ENCODE data around the gene MTHFR.

- TF ChIP-seq CTCF (IDR thresholded peaks at IDR 0.05; ENCODE audit: low read length) = no peak
- no peak for TF ChIP-seq EZH2 (IDR thresholded peaks at IDR 0.05; ENCODE audit: borderline replicate concordance, low read length)
Observed at GRCh38 chr1:11835441-11836225, 29.9 kb upstream of the MTHFR start.
